ENCODE results near the gene CXCR5. TPM values are rescaled to one million over a fixed set of nuclear protein-coding genes. Genes with fewer than 3 reads are reported as not detected.

The CXCR5 gene
- total and polyA plus RNA-seq, 4 donors = 0.06 to 0.92 TPM; not detected in 2

DNA sequence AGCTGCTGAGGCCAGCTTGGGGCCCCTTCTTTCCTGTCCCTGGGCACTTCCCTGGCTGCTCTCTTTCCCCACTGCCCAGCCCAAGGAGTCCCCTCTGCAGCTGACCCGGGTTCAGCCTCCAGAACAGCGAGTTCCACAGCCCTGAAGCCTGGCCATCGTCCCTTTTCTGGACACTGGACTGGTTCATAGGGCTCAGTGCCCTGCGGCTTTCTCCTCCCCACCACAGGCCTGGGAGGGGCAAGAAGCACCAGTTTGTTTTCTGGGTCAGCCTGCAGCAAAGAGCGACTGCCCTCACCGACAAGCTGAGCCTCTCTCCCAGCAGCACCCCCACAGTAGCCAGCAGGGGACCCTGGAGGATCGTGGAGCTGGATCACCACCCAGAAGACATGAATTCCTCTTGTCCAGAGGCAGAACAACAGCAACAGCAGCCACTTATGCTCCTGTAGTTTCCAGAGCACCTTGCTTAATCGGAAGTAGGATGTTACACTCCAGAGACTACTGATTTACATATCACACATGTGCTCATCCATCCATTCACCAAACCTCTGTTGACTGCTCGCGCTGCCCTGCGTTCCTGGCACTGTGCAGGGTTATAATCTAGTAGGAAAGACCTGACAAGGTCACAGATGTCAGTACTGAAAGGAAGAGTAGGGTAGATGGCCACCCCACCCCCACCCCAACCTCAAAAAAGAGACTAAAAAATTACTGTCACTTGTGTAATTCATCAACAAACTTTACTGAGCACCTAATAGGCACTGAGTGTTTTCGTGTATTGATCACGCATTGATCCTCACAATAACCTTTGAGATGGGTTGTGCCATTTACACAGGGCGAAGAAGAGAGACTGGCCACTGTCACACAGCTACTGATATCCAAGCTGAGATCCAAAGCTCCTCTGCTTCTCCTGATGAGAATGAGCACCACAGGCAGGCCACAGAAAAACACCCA lies 13.0 kb upstream of the CXCR5 start (continued):
- TF ChIP-seq ZBTB33 (IDR thresholded peaks at IDR 0.05) = no peak

DNA sequence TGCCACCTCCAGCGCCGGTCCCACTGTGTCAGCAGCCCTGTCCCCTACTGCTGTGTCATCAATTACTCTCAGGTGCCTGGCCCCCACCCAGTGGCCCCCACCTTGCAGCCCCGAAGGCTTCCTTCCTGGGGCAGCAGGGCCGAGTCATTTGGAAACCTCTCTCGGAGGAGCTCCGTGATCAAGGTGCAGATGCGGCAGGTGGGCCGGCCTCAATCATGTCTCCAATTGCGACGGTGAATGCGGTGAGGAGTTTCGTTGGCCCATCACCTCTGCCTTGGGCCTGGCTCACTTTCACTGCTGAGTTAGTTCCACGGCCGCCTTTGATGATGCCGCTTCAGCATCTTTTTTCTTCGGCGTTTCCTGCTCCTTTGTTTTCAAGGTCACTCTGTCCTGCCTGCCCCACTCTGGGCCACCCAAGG lies 11.3 kb upstream of the CXCR5 start:
- Histone ChIP-seq H3K4me1 (ENCODE audit: control insufficient read depth in 4 of 4, insufficient read depth in 4 of 4, low read length in 3 of 4) (peaks cover 3 to 21% (median 12%) of the 10 kb centered on the region in 4 donors), H3K9ac (ENCODE audit: low read depth in 1 of 2, low read length in 2 of 2) (no peak overlapping the region), H3K4me3 (ENCODE audit: low read depth in 1 of 3, low read length in 3 of 3) (no peak overlapping the region), H3K36me3 (ENCODE audit: control insufficient read depth in 4 of 4, insufficient read depth in 3 of 4, low read depth in 1 of 4, low read length in 3 of 4) (no peaks in the 10 kb centered on the region), H3K9me3 (ENCODE audit: control insufficient read depth in 4 of 4, low read length in 3 of 4) (no peaks in the 10 kb centered on the region), H3K27ac (ENCODE audit: low read depth in 1 of 2, low read length in 2 of 2) (peak overlapping the region in 1 of 2 donors; percentile 12), H3K27me3 (ENCODE audit: control insufficient read depth in 4 of 4, insufficient read depth in 4 of 4, low read length in 3 of 4) (no peaks in the 10 kb centered on the region)
- TF ChIP-seq JUND (IDR thresholded peaks at IDR 0.05) (no peak), FOXA2 (IDR thresholded peaks at IDR 0.05) (no peak), GABPA (IDR thresholded peaks at IDR 0.05 in 1 of 2, conservative IDR thresholded peaks at IDR 0.05 in 1 of 2) (no peak), NR2F2 (IDR thresholded peaks at IDR 0.05) (no peak), RXRA (IDR thresholded peaks at IDR 0.05) (no peak), CTCF (IDR thresholded peaks at IDR 0.05; ENCODE audit: low read depth, low read length, missing input control) (no peak), REST (IDR thresholded peaks at IDR 0.05) (no peak), ZBTB33 (IDR thresholded peaks at IDR 0.05) (no peak), FOXA1 (IDR thresholded peaks at IDR 0.05) (no peak), RAD21 (IDR thresholded peaks at IDR 0.05) (no peak), ATF3 (IDR thresholded peaks at IDR 0.05) (no peak), EGR1 (IDR thresholded peaks at IDR 0.05; ENCODE audit: low read depth in 2 of 2) (no peak)
- TF ChIP-seq, protein P1, sequence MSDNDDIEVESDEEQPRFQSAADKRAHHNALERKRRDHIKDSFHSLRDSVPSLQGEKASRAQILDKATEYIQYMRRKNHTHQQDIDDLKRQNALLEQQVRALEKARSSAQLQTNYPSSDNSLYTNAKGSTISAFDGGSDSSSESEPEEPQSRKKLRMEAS (IDR thresholded peaks at IDR 0.05) = no peak
- DNase-seq (ENCODE audit: low spot score) = no peak
- 88% methylated on average over 17 of the region's 17 CpGs for WGBS

Measured in liver (tissue), 9 donors.